ENCODE data around the gene UTP4. TPM values are rescaled to one million over a fixed set of nuclear protein-coding genes. Genes with fewer than 3 reads are reported as not detected.
"Not testable (repeated sequence)": the region's sequence is repeated elsewhere in the genome, so short reads cannot be mapped to it uniquely, and the experiment has no call there.

UTP4 gene
- total RNA-seq, 4 donors from 2014 or later = 32.9 to 85.7 (median 35.9) TPM

GRCh38 chr16:69131167-69131838 lies 1.1 kb upstream of the UTP4 start:
- no peak for ATAC-seq (ENCODE audit: low FRiP score)
- DNase-seq (ENCODE audit: low spot score) = no peak
- TF ChIP-seq CTCF (IDR thresholded peaks at IDR 0.05) = no peak

GRCh38 chr16:69131839-69132423 lies 518 bp upstream of the UTP4 start:
- DNase-seq (ENCODE audit: low spot score) (peak; percentile 42), ATAC-seq (ENCODE audit: low FRiP score) (peak; percentile 83)
- TF ChIP-seq CTCF (IDR thresholded peaks at IDR 0.05) = no peak

GRCh38 chr16:69133373-69133954 lies 1.0 kb downstream of the UTP4 start:
- ATAC-seq (ENCODE audit: low FRiP score) = no peak
- TF ChIP-seq CTCF (IDR thresholded peaks at IDR 0.05) = no peak
- no peak for DNase-seq (ENCODE audit: low spot score)

DNA sequence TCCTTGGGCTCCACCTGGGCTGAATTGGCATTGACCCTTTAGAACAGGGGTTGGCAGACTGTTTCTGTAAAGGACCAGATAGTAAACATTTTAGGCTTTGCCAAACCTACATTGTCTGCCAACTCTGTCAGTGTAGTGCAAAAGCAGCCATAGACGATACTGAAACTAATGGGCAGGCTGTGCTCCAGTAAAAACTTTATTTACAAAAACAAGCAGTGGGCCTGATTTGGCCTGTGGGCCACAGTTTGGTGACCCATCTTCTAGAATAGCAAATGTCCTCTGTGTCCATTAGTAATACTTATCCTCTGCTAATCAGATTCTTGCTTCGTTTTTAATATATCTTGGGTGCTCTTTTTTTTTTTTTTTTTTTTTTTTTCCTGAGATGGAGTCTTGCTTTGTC lies 6.2 kb downstream of the UTP4 start:
- no peak for TF ChIP-seq CTCF (IDR thresholded peaks at IDR 0.05)
- no peak for DNase-seq (ENCODE audit: low spot score)
- no peak for ATAC-seq (ENCODE audit: low FRiP score)

DNA sequence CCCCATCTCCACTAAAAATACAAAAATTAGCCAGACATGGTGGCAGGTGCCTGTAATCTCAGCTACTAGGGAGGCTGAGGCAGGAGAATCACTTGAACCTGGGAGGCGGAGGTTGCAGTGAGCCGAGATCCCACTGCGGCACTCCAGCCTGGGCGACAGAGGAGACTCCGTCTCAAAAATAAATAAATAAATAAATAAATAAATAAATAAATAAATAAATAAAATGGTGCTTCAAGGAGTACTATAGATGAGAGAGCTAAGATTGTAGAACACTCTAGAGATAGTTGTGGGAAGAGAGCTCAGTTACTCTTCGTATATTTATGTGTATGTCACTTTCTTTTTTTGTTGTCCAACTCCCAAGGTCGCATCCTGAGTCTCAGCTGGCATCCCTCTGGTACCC lies 7.0 kb downstream of the UTP4 start:
- ATAC-seq (ENCODE audit: low FRiP score); DNase-seq (ENCODE audit: low spot score): not testable (repeated sequence)

GRCh38 chr16:69141014-69141413 lies 8.6 kb downstream of the UTP4 start:
- TF ChIP-seq CTCF (IDR thresholded peaks at IDR 0.05) = no peak
- ATAC-seq (ENCODE audit: low FRiP score) = no peak

DNA sequence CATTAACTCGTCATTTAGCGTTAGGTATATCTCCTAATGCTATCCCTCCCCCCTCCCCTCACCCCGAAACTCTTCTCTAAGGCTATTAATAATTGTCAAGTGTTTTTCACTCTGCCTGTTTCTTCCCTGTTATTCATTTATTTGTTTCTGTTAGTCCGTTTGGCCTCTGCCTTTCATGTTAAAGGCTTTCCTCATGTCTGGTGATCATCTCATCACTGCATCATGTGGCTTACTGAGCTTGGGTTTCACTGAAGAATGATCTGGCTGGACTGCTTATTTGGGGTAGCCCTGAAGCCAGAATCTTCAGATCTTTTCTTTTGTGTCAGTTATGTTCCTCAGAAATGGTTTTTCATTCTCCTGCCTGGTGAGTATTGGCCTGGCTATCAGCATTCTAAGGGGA lies 9.5 kb downstream of the UTP4 start:
- DNase-seq (ENCODE audit: low spot score) (no peak), ATAC-seq (ENCODE audit: low FRiP score) (no peak)
- TF ChIP-seq CTCF (IDR thresholded peaks at IDR 0.05) = no peak

More at GRCh38 chr16:69141014-69141413, 8.6 kb downstream of the UTP4 start:
- DNase-seq (ENCODE audit: low spot score) = no peak

Data from omental fat pad (tissue), 4 donors.